GM12891 (cell line): ENCODE results near the gene MYMK.

Experiments used
- POLR2A ChIP-seq: IDR thresholded peaks from 2 replicates; pipeline ENCODE4 v1.6.1; 2011; ENCODE audit warnings: low read depth, low read length, control low read depth
- POLR2AphosphoS5 ChIP-seq: IDR thresholded peaks from 2 replicates; pipeline ENCODE4 v1.6.1; 2011; ENCODE audit warnings: low read depth, low read length, control low read depth

DNA sequence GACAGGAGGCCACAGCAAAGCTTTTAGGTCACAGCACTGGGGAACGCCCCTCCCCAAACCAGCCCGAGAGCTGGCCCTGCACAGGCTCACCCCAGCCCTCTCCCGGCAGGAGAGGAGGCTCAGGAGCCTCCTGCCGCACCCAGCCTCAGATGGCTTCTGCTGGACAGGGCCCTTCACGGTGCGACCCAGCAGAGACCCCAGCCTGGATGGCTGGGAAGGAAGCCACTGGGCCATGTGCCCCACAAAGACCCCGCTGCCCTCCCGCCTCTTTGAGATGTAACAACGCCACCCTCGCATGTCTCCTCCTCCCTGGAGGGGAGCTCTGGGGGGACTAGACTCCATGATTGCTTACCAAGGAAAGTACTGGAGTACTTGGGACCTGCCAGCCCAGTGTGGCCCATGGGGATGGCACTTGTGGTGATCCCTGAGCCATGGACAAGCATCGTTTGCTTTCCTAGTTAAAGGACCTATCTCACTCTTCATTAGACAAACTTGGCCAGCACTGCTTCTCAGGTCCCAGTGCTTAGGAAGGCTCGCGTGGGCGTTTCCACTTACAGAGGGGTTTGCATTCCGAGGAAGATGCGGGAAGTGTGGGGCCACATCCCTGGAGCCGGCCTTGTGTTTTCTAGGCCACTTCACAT lies 9.0 kb downstream of the MYMK start:
- TF ChIP-seq POLR2A (no peak), POLR2AphosphoS5 (no peak)
